Measurements from ENCODE around the gene MEMO1.

DNA sequence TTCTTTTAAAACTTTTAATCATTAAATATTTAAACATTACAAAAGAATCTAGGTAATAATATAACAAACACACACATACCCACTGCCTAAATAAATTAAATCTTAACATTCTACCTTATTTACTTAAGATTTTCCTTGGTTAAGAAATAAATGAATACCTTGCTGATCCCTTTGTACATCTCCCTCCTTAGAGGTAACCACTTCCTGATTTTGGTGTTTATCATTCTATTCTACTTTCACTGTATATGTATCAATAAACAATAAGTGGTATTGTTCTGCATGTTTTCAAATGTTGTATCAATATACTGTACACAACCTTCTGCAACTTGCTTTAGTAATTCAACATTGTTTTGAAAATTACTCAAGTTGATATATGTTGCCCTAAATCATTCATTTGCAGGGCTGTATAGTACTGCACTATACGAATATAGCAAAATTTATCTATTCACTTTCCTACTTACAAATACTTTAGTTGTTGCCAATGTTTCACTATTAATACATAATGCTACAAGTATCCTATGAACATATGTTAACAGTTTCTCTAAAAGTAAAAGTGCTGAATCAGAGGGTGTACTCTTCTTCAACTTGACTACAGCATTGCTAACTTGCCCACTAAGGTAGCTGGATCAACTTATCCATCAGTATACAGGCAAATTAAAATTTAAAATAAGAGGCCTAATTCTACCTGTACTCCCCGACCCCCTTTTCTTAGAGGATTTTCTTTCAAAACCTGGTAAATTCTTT lies 65.8 kb downstream of the MEMO1 start:
- TF ChIP-seq, protein P1, sequence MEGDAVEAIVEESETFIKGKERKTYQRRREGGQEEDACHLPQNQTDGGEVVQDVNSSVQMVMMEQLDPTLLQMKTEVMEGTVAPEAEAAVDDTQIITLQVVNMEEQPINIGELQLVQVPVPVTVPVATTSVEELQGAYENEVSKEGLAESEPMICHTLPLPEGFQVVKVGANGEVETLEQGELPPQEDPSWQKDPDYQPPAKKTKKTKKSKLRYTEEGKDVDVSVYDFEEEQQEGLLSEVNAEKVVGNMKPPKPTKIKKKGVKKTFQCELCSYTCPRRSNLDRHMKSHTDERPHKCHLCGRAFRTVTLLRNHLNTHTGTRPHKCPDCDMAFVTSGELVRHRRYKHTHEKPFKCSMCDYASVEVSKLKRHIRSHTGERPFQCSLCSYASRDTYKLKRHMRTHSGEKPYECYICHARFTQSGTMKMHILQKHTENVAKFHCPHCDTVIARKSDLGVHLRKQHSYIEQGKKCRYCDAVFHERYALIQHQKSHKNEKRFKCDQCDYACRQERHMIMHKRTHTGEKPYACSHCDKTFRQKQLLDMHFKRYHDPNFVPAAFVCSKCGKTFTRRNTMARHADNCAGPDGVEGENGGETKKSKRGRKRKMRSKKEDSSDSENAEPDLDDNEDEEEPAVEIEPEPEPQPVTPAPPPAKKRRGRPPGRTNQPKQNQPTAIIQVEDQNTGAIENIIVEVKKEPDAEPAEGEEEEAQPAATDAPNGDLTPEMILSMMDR (IDR thresholded peaks at IDR 0.05): no peak
- no peak for TF ChIP-seq POLR2A (IDR thresholded peaks at IDR 0.05)
